PC-3 (cell line): ENCODE data around the gene GAS7.

Experiments used
- EZH2 ChIP-seq: fragments of 300-600 bp; sonication (generic); IDR thresholded peaks from one replicate; pipeline ENCODE4 v1.6.1; 2017; ENCODE audit warnings: antibody characterized with exemption, mild to moderate bottlenecking, low read length; ENCODE audit not compliant: unreplicated experiment
- EZH2phosphoT487 ChIP-seq: fragments of 300-600 bp; sonication (generic); IDR thresholded peaks from 2 replicates; pipeline ENCODE4 v1.6.1; 2018; ENCODE audit warnings: mild to moderate bottlenecking, antibody characterized with exemption, low read length, borderline replicate concordance
- TF ChIP-seq, protein P1 (sequence below): fragments of 300-600 bp; sonication (generic); conservative IDR thresholded peaks from 2 replicates; pipeline ENCODE4 v1.5.1; 2017; ENCODE audit warnings: antibody characterized with exemption, low read depth, mild to moderate bottlenecking, low read length

DNA sequence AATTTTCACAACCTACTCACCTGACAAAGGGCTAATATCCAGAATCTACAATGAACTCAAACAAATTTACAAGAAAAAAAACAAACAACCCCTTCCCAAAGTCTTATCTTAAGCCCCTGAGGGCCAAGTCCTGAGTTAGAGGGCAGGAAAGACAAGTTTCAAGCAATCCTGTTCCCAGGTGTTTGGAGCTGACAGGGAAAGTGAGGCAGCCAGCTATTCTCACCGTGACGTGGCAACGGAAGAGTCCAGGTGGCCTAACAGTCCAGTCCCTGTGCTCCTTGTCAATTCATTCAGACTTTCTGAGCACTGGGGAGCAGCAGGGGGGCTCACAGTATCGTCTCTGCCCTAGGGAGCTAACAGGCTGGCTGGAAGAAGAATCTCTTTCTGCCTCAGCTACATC, 203.6 kb downstream of the GAS7 start:
- TF ChIP-seq EZH2 (no peak), EZH2phosphoT487 (no peak)
- TF ChIP-seq, protein P1, sequence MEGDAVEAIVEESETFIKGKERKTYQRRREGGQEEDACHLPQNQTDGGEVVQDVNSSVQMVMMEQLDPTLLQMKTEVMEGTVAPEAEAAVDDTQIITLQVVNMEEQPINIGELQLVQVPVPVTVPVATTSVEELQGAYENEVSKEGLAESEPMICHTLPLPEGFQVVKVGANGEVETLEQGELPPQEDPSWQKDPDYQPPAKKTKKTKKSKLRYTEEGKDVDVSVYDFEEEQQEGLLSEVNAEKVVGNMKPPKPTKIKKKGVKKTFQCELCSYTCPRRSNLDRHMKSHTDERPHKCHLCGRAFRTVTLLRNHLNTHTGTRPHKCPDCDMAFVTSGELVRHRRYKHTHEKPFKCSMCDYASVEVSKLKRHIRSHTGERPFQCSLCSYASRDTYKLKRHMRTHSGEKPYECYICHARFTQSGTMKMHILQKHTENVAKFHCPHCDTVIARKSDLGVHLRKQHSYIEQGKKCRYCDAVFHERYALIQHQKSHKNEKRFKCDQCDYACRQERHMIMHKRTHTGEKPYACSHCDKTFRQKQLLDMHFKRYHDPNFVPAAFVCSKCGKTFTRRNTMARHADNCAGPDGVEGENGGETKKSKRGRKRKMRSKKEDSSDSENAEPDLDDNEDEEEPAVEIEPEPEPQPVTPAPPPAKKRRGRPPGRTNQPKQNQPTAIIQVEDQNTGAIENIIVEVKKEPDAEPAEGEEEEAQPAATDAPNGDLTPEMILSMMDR: no peak
